Measurements from ENCODE around the gene H6PD.

H6PD gene

GRCh38 chr1:9302745-9303524 lies 68.4 kb downstream of the H6PD start:
- FAIRE-seq = no peak

GRCh38 chr1:9303916-9304315 lies 69.3 kb downstream of the H6PD start:
- no peak for FAIRE-seq

GRCh38 chr1:9305216-9305615 lies 70.6 kb downstream of the H6PD start:
- no peak for FAIRE-seq

- no peak for FAIRE-seq
Measured at GRCh38 chr1:9306006-9306405, 71.4 kb downstream of the H6PD start.

GRCh38 chr1:9307303-9307702 lies 72.7 kb downstream of the H6PD start:
- FAIRE-seq = no peak

GRCh38 chr1:9308236-9308785 lies 73.7 kb downstream of the H6PD start:
- FAIRE-seq = no peak

- no peak for FAIRE-seq
Measured at GRCh38 chr1:9309080-9309479, 74.5 kb downstream of the H6PD start.

- FAIRE-seq = no peak
Measured at GRCh38 chr1:9309991-9310390, 75.4 kb downstream of the H6PD start.

GRCh38 chr1:9311029-9311428 lies 76.5 kb downstream of the H6PD start:
- FAIRE-seq = no peak

- FAIRE-seq = no peak
Measured at GRCh38 chr1:9311479-9311878, 76.9 kb downstream of the H6PD start.

GRCh38 chr1:9312168-9312720 lies 77.7 kb downstream of the H6PD start:
- FAIRE-seq = no peak

- FAIRE-seq = no peak
Measured at GRCh38 chr1:9313576-9313975, 79.0 kb downstream of the H6PD start.

GRCh38 chr1:9314111-9314510 lies 79.5 kb downstream of the H6PD start:
- FAIRE-seq = no peak

GRCh38 chr1:9314711-9315379 lies 80.3 kb downstream of the H6PD start:
- no peak for FAIRE-seq

- peak; percentile 51 for FAIRE-seq
Measured at GRCh38 chr1:9315411-9316079, 81.0 kb downstream of the H6PD start.

- no peak for FAIRE-seq
Measured at GRCh38 chr1:9316080-9316444, 81.5 kb downstream of the H6PD start.

- no peak for FAIRE-seq
Measured at GRCh38 chr1:9316512-9316911, 81.9 kb downstream of the H6PD start.

GRCh38 chr1:9317072-9317471 lies 82.5 kb downstream of the H6PD start:
- FAIRE-seq = no peak

- no peak for FAIRE-seq
Measured at GRCh38 chr1:9317591-9318417, 83.2 kb downstream of the H6PD start.

GRCh38 chr1:9319208-9319788 lies 84.7 kb downstream of the H6PD start:
- FAIRE-seq = no peak

- FAIRE-seq = no peak
Measured at GRCh38 chr1:9319789-9320519, 85.4 kb downstream of the H6PD start.
